A549 treated with AZD2906 at 1 μM for 4 hours (cell line): ENCODE results near the gene NAPA. TPM values are rescaled to one million over a fixed set of nuclear protein-coding genes. Genes with fewer than 3 reads are reported as not detected.

Experiments used
- total RNA-seq: library from RNA; stranded (reverse); fragments of 200-300 nt; extraction: Qiagen RNA extraction; gene quantifications from 5 replicates; pipeline ENCODE4 v1.2.3, GENCODE V29; 2022

NAPA gene
- 88.1 to 110 TPM (median 100 TPM) in 5 replicates for total RNA-seq

GRCh38 chr19:47514869-47515588, at the start of gene NAPA:
TSS of gene NAPA (minus strand) at chr19:47515063. CDS start at chr19:47514940, 123 bp downstream.

GRCh38 chr19:47483800-47484690, 30.8 kb downstream of the NAPA start, which contains the start of gene KPTN:
TSS of gene KPTN (minus strand) at chr19:47484219. CDS start at chr19:47484160, 59 bp downstream.

GRCh38 chr19:47471733-47472457, 43.0 kb downstream of the NAPA start, which contains the start of gene SLC8A2:
TSS of gene SLC8A2 (minus strand) at chr19:47471893. CDS start at chr19:47466403, 5,490 bp downstream.

Other genes with a start within 250 kb of the NAPA start
- gene INAFM1, start 240.2 kb downstream of the NAPA start, total RNA-seq = 4.2 to 12.7 TPM (median 10.9 TPM) in 5 replicates
- 1.1 to 2.9 TPM (median 2.2 TPM) in 5 replicates for gene C5AR1, start 205.2 kb downstream of the NAPA start, total RNA-seq
- gene C5AR2, start 182.9 kb downstream of the NAPA start, total RNA-seq = 7.6 to 13.7 TPM (median 11.9 TPM) in 5 replicates
- gene DHX34, start 165.7 kb downstream of the NAPA start, total RNA-seq = 25.5 to 38.2 TPM (median 36.8 TPM) in 5 replicates
- gene MEIS3, start 95.5 kb downstream of the NAPA start, total RNA-seq = 30.9 to 42.1 TPM (median 40.5 TPM) in 5 replicates
- 0.15 to 0.57 TPM (median 0.37 TPM) in 5 replicates for gene SLC8A2, start 43.2 kb downstream of the NAPA start, total RNA-seq
- gene KPTN, start 30.8 kb downstream of the NAPA start, total RNA-seq = 17.1 to 23.8 TPM (median 20.3 TPM) in 5 replicates
- gene ZNF541, start 58.1 kb upstream of the NAPA start, total RNA-seq = 0.03 to 0.06 TPM (median 0.05 TPM) in 4 of 5 replicates, not detected in the other
- gene BICRA, start 94.1 kb upstream of the NAPA start, total RNA-seq = 15.1 to 16.7 TPM (median 16.0 TPM) in 5 replicates
- gene EHD2, start 198.4 kb upstream of the NAPA start, total RNA-seq = 124 to 156 TPM (median 148 TPM) in 5 replicates
- 235 to 317 TPM (median 251 TPM) in 5 replicates for gene NOP53, start 230.5 kb upstream of the NAPA start, total RNA-seq